GM12878 (cell line): ENCODE measurements around the gene NECAB3. TPM values are rescaled to one million over a fixed set of nuclear protein-coding genes. Genes with fewer than 3 reads are reported as not detected.

ENCODE experiments used
- ATAC-seq: fragments of 200-7000 bp; cut with Tn5 transposase; 3 replicates; pipeline ENCODE4 v1.9.1; 2020; ENCODE audit warnings: mild to moderate bottlenecking, moderate library complexity
- BruUV-seq: library from RNA; stranded (reverse); fragments of 400-500 nt; replicated peaks from 2 replicates; lab custom pipeline; 2021; lab: Mats Ljungman, UMichigan
- CTCF ChIA-PET: fragments of 300-600 bp; sonication (Branson Sonifier 250); formaldehyde crosslinking; extraction: SDS; loops from one replicate; lab custom pipeline; 2021; ENCODE audit warnings: inconsistent platforms; lab: Yijun Ruan, JAX
- POLR2A ChIA-PET: fragments of 350-600 bp; formaldehyde crosslinking; extraction: SDS; loops from one replicate; lab custom pipeline; 2021; ENCODE audit warnings: inconsistent platforms; lab: Charles Lee
- RAD21 ChIA-PET: fragments of 300-600 bp; sonication (Branson Sonifier 250); formaldehyde crosslinking; loops from one replicate; lab custom pipeline; 2023; ENCODE audit warnings: antibody characterized with exemption; ENCODE audit not compliant: unreplicated experiment; lab: Charles Lee
- SMC1A ChIA-PET: fragments of 300-600 bp; sonication (Branson Sonifier 250); formaldehyde crosslinking; loops from one replicate; lab custom pipeline; 2023; ENCODE audit not compliant: unreplicated experiment, uncharacterized antibody; lab: Charles Lee
- DNase-seq: peaks from one replicate; pipeline ENCODE4 v3.0.0-alpha.2; 2011; ENCODE audit warnings: low read depth, low spot score
- FAIRE-seq: peaks from 3 replicates; lab custom pipeline; 2011; peaks lifted over from hg19 to GRCh38; lab: Jason Lieb, UNC
- H2AFZ ChIP-seq: 2 replicates; pipeline ENCODE4 v1.6.0; 2011; ENCODE audit warnings: low read depth, low read length, control low read depth; ENCODE audit not compliant: control insufficient read depth
- H3K27ac ChIP-seq: 2 replicates; pipeline ENCODE4 v1.5.1; 2011; ENCODE audit warnings: control low read depth; ENCODE audit not compliant: control insufficient read depth, insufficient read depth
- H3K27me3 ChIP-seq, 2 experiments: replicated peaks in 1 of 2; 2 replicates each; pipeline versions ENCODE4 v1.6.0 to v1.6.1; 2011; ENCODE audit warnings: low read length in 1 of 2; ENCODE audit not compliant: control insufficient read depth in 2 of 2, insufficient read depth in 2 of 2
- H3K36me3 ChIP-seq, 2 experiments: 2 replicates each; pipeline ENCODE4 v1.5.1; 2011; ENCODE audit warnings: low read length in 1 of 2; ENCODE audit not compliant: control insufficient read depth in 2 of 2, insufficient read depth in 2 of 2
- H3K4me1 ChIP-seq: 2 replicates; pipeline ENCODE4 v1.6.1; 2011; ENCODE audit warnings: mild to moderate bottlenecking, low read length, moderate library complexity, mixed read lengths; ENCODE audit not compliant: control insufficient read depth, insufficient read depth
- H3K4me2 ChIP-seq: 2 replicates; pipeline ENCODE4 v1.6.0; 2011; ENCODE audit warnings: control low read depth; ENCODE audit not compliant: control insufficient read depth, insufficient read depth
- H3K4me3 ChIP-seq: fragments of 200-600 bp; sonication (generic); 2 replicates; pipeline ENCODE4 v1.5.1; 2016
- H3K79me2 ChIP-seq: 2 replicates; pipeline ENCODE4 v1.6.0; 2011; ENCODE audit warnings: low read length; ENCODE audit not compliant: control insufficient read depth, insufficient read depth
- H3K9ac ChIP-seq: 2 replicates; pipeline ENCODE4 v1.8.0; 2011; ENCODE audit warnings: low read length, control low read depth, mixed read lengths; ENCODE audit not compliant: control insufficient read depth, insufficient read depth
- H3K9me3 ChIP-seq: replicated peaks from 3 replicates; pipeline ENCODE4 v1.5.1; 2011; ENCODE audit warnings: mild to moderate bottlenecking, low read length; ENCODE audit not compliant: control insufficient read depth, insufficient read depth
- H4K20me1 ChIP-seq: 2 replicates; pipeline ENCODE4 v1.6.0; 2011; ENCODE audit not compliant: control insufficient read depth, insufficient read depth
- BMI1 ChIP-seq: fragments of 450-650 bp; IDR thresholded peaks from 2 replicates; pipeline ENCODE4 v1.6.1; 2016; ENCODE audit warnings: mild to moderate bottlenecking, moderate library complexity, borderline replicate concordance
- E4F1 ChIP-seq: fragments of 450-650 bp; IDR thresholded peaks from 2 replicates; pipeline ENCODE4 v1.6.1; 2018; ENCODE audit warnings: borderline replicate concordance, mild to moderate bottlenecking; ENCODE audit not compliant: partially characterized antibody
- HDAC6 ChIP-seq: fragments of 200-600 bp; sonication (generic); IDR thresholded peaks from one replicate; pipeline ENCODE4 v1.8.0; 2017; ENCODE audit warnings: antibody characterized with exemption; ENCODE audit not compliant: unreplicated experiment
- MYB ChIP-seq: fragments of 150-350 bp; IDR thresholded peaks from 2 replicates; pipeline ENCODE4 v1.6.1; 2014; ENCODE audit warnings: mild to moderate bottlenecking, low read depth, low read length, borderline replicate concordance
- NRF1 ChIP-seq: conservative IDR thresholded peaks from 2 replicates; pipeline ENCODE4 v1.6.1; 2011; ENCODE audit warnings: mild to moderate bottlenecking, low read depth, low read length, improper control_type of control experiment
- RFX5 ChIP-seq: IDR thresholded peaks from 2 replicates; pipeline ENCODE4 v1.6.1; 2011; ENCODE audit warnings: low read depth, low read length, improper control_type of control experiment
- SMAD1 ChIP-seq: fragments of 450-650 bp; IDR thresholded peaks from 2 replicates; pipeline ENCODE4 v1.6.1; 2018; ENCODE audit warnings: mild to moderate bottlenecking, low read depth; ENCODE audit not compliant: partially characterized antibody
- STAT3 ChIP-seq: IDR thresholded peaks from 2 replicates; pipeline ENCODE4 v1.6.1; 2011; ENCODE audit warnings: low read depth, low read length, improper control_type of control experiment
- ZNF687 ChIP-seq: fragments of 450-650 bp; IDR thresholded peaks from 2 replicates; pipeline ENCODE4 v1.6.1; 2017; ENCODE audit warnings: mild to moderate bottlenecking, moderate library complexity
- WGBS: methylation state at CpG from one replicate; pipeline ENCODE4 v1.1.6; 2016; ENCODE audit warnings: low lambda C conversion rate; ENCODE audit not compliant: insufficient replicate concordance, insufficient coverage; ENCODE audit errors: missing lambda C conversion rate; 5-methylcytosine and 5-hydroxymethylcytosine counted together
- in situ Hi-C: fragments of 300-500 bp; cut with MboI; formaldehyde crosslinking; loops from 9 replicates; pipeline ENCODE4 v1.14.3; 2018; ENCODE audit warnings: mixed read lengths
- intact Hi-C: fragments of 100-400 bp; cut with micrococcal nuclease; formaldehyde crosslinking; loops from one replicate; pipeline ENCODE4 v1.14.2; 2022; ENCODE audit not compliant: unreplicated experiment
- polyA plus RNA-seq, 11 experiments: library from polyadenylated mRNA; depleted of rRNA in 4 of 11; unstranded in 6 of 11; stranded (reverse) in 5 of 11; fragments of >200 nt; fragmentation: Nextera tagmentation in 4 of 11; fragmentation: Illumina TruSeq in 1 of 11; extraction: Ambion mirVana in 4 of 11; extraction: Trizol in 1 of 11; gene quantifications; 1 replicate in 1 of 11; 2 replicates in 10 of 11; pipeline versions ENCODE4 v1.2.1 to v1.2.3, GENCODE V29; 2011 to 2016; ENCODE audit warnings: inconsistent platforms in 2 of 11, missing spikeins in 2 of 11, low read depth in 1 of 11
- total RNA-seq, 4 experiments: library from RNA; depleted of rRNA in 3 of 4; stranded (reverse); fragments of >200 nt in 3 of 4; fragmentation: Illumina TruSeq in 1 of 4; extraction: Trizol in 1 of 4; gene quantifications; 2 replicates each; pipeline versions ENCODE4 v1.2.1 to v1.2.3, GENCODE V29; 2013 to 2021

The NECAB3 gene
- total and polyA plus RNA-seq, 10 of the 15 experiments (the other 5 are each of a cell fraction or from before 2014, with no cell fraction given) = 0.21 to 17.0 (median 7.2) TPM

- no peak overlapping the region for H2AFZ ChIP-seq
- SMC1A ChIA-PET = interaction anchor here (1.2 to 1.7 kb wide), 2 partner anchors 18 to 75 kb away, joined by 3 read pairs; no protein-coding TSS in a partner anchor
- FAIRE-seq (no peak), ATAC-seq (no peak), DNase-seq (no peak)
- in situ Hi-C loops (no loop called here), intact Hi-C loops (loop anchor here (10.0 kb wide), 1 partner anchor 314 kb away; the partner anchor contains the start of gene RALY)
- TF ChIP-seq E4F1 (no peak), SMAD1 (no peak), BMI1 (no peak), ZNF687 (no peak), NRF1 (no peak), STAT3 (no peak), HDAC6 (no peak), MYB (no peak), RFX5 (no peak)
- RAD21 ChIA-PET = no interaction called here
- H3K9ac ChIP-seq = no peak overlapping the region
- CTCF ChIA-PET = interaction anchor here (3.3 kb wide), 1 partner anchor 13 kb away, joined by 36 read pairs; the partner anchor contains the start of gene ACTL10
- H3K4me3 ChIP-seq = no peak overlapping the region
- 100% methylated on average over 2 of the region's 2 CpGs for WGBS
- H3K27me3 ChIP-seq = no peaks in the 10 kb centered on the region
- H3K79me2 ChIP-seq = peaks cover 48% of the 10 kb centered on the region
- peaks cover 39% of the 10 kb centered on the region for H3K4me1 ChIP-seq
- peaks cover 0 to 5% of the 10 kb centered on the region in 2 experiments; a peak in 3 of 4 replicates for H3K36me3 ChIP-seq
- H3K27ac ChIP-seq = peak overlapping the region; percentile 2; the same call in 1 of the 2 replicates
- BruUV-seq = no TSS peak
- POLR2A ChIA-PET = interaction anchor here (0.7 kb wide), 1 partner anchor 27 kb away, joined by 3 read pairs; no protein-coding TSS in a partner anchor
- H4K20me1 ChIP-seq = no peaks in the 10 kb centered on the region
- no peaks in the 10 kb centered on the region for H3K9me3 ChIP-seq
- H3K4me2 ChIP-seq = peak overlapping the region; percentile 60; the same call in 1 of the 2 replicates
These were observed 6.5 kb upstream of the NECAB3 start for GRCh38 chr20:33680686-33681085.
